SK-N-MC (cell line): ENCODE measurements around the gene CAPN12.

ENCODE experiments used
- EZH2 ChIP-seq: fragments of 200-600 bp; sonication (generic); IDR thresholded peaks from one replicate; pipeline ENCODE4 v1.6.1; 2017; ENCODE audit warnings: antibody characterized with exemption
- FOXP2 ChIP-seq: optimal IDR thresholded peaks from 2 replicates; pipeline ENCODE3; 2011; ENCODE audit warnings: mild to moderate bottlenecking, moderate library complexity; ENCODE audit not compliant: insufficient read depth; ENCODE audit errors: extremely low read length, control extremely low read depth
- POLR2AphosphoS5 ChIP-seq: IDR thresholded peaks from 2 replicates; pipeline ENCODE4 v1.6.1; 2012; ENCODE audit warnings: mild to moderate bottlenecking, low read depth, low read length, borderline replicate concordance

DNA sequence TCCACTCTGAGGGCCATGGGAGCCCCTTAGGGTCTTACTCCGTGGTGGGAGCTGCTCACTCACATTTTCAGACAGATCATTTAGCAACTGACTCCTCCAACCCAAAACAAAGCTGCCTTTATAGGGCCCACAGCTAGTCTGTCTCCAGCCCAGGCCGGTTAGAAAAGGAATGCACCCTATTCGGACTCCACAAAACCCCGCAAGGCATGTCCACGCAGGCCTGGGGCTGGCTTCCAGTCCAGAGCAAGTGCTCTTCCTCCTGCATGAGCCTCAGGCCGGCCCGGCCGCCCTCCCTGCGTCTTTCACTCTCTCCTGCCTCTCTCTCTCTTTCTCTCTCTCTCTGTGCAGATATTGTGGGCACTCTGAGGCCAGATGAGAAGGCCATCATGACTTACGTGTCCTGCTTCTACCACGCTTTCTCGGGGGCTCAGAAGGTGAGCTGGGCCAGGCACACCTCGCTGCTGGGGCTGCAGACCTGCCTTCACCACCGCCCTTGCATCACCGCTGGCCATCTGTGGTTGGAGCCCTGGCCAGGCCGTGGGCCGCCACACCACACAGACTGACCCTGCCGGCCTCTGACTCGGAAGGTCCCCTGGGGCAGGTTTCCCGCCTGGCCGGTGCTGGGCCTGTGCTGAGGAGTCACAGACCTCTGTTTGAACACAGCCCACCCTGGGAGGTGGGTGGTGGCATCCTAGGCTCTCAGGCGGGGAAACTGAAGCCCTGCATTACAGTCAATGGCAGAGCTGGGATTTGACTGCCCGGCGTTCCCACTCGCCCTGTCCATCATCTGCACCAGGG lies 33.1 kb downstream of the CAPN12 start:
- TF ChIP-seq EZH2 (no peak), POLR2AphosphoS5 (no peak), FOXP2 (no peak)
